Ovary (tissue), 9 donors: ENCODE measurements around the gene APBA2. TPM values are rescaled to one million over a fixed set of nuclear protein-coding genes. Genes with fewer than 3 reads are reported as not detected.

ENCODE experiments used
- DNase-seq, 5 donors: peaks; one replicate each; pipeline ENCODE4 v3.0.0-alpha.2; 2019 to 2020
- H3K27ac ChIP-seq, 2 donors: fragments of 200-600 bp; one replicate each; pipeline versions ENCODE4 v1.5.1 to v1.8.0; 2019 to 2022
- H3K27me3 ChIP-seq: fragments of 200-600 bp; one replicate; pipeline ENCODE4 v1.8.0; 2022
- H3K36me3 ChIP-seq: fragments of 200-600 bp; sonication (generic); one replicate; pipeline ENCODE4 v1.5.1; 2019
- H3K4me1 ChIP-seq: one replicate; pipeline ENCODE4 v1.8.1; 2013; ENCODE audit warnings: mild to moderate bottlenecking, moderate library complexity; ENCODE audit not compliant: insufficient read depth
- H3K4me3 ChIP-seq: fragments of 200-600 bp; sonication (generic); one replicate; pipeline ENCODE4 v1.5.1; 2017
- H3K9me3 ChIP-seq, 2 donors: fragments of 200-600 bp in 1 of 2; sonication (generic) in 1 of 2; one replicate each; pipeline versions ENCODE4 v1.5.1 to v1.8.1; 2013 to 2019; ENCODE audit warnings: mild to moderate bottlenecking in 1 of 2, moderate library complexity in 1 of 2
- CTCF ChIP-seq, 3 donors: fragments of 450-650 bp in 2 of 3; fragments of 200-600 bp in 1 of 3; IDR thresholded peaks; one replicate each; pipeline versions ENCODE4 v1.5.1 to v1.8.0; 2016 to 2022; ENCODE audit warnings: antibody characterized with exemption in 3 of 3, mild to moderate bottlenecking in 1 of 3
- EP300 ChIP-seq: sonication (generic); formaldehyde crosslinking; IDR thresholded peaks from one replicate; pipeline ENCODE4 v1.6.1; 2017; ENCODE audit warnings: antibody characterized with exemption
- POLR2A ChIP-seq: fragments of 450-650 bp; IDR thresholded peaks from one replicate; pipeline ENCODE4 v1.6.1; 2017; ENCODE audit warnings: antibody characterized with exemption, mild to moderate bottlenecking, moderate library complexity
- WGBS, 3 donors: extraction: QIAGEN DNeasy Blood & Tissue Kit in 1 of 3; methylation state at CpG; one replicate each; pipeline versions ENCODE4 v1.1.5 to v1.1.7; 2013 to 2017; 5-methylcytosine and 5-hydroxymethylcytosine counted together
- intact Hi-C, 4 donors: fragments of 100-400 bp; cut with DNase I; formaldehyde crosslinking; loops; one replicate each; pipeline versions ENCODE4 v1.11.0 to v1.15.1; 2022 to 2023
- polyA plus RNA-seq, 2 donors: library from polyadenylated mRNA; stranded (reverse); fragments of 200-250 nt in 1 of 2; fragments of 350-450 nt in 1 of 2; fragmentation: Illumina TruSeq in 1 of 2; extraction: RNeasy Lipid Tissue Mini Kit (QIAGEN cat#74804) in 1 of 2; gene quantifications; one replicate each; pipeline ENCODE4 v1.2.3, GENCODE V29; 2013 to 2014
- total RNA-seq, 7 donors: library from RNA; depleted of rRNA in 2 of 7; stranded (reverse); fragments of >200 nt in 2 of 7; fragmentation: NEBNext Ultra II Directional in 3 of 7; extraction: Animal tissue kit (Norgen Biotek cat#: 25700) in 3 of 7; gene quantifications; one replicate each; pipeline versions ENCODE4 v1.1.0 to v1.2.4, GENCODE V29; 2016 to 2023
- donor health status: DM: no; HTN: no; CAD: no; lungs with moderate emphysema.
- donor health status: DM: no; HTN: no; CAD: no.
- donor health status: Bipolar disorder and iron deficiency.
- donor health status: DM: yes; HTN: yes; CAD: no.
- donor health status: DM: no; HTN: no; CAD: no.
- donor health status: DM: yes; HTN: yes; CAD: no.

APBA2 gene
- total and polyA plus RNA-seq, 9 donors, result 0.53 to 3.1 (median 1.4) TPM

GRCh38 chr15:29055876-29056275, 170.1 kb downstream of the APBA2 start:
- Histone ChIP-seq H3K4me1 (no peaks in the 10 kb centered on the region), H3K36me3 (no peaks in the 10 kb centered on the region), H3K27ac (no peak overlapping the region), H3K27me3 (no peaks in the 10 kb centered on the region), H3K9me3 (no peaks in the 10 kb centered on the region), H3K4me3 (no peak overlapping the region)
- 70 to 79% (median 78%) methylated on average over 7 of the region's 7 CpGs for WGBS, 3 donors
- intact Hi-C loops, result no loop called here
- no peak for DNase-seq
- no peak for TF ChIP-seq CTCF (IDR thresholded peaks at IDR 0.05)

- no peak for DNase-seq
- WGBS, 3 donors, result 71 to 82% (median 76%) methylated on average over 4 of the region's 4 CpGs
- Histone ChIP-seq H3K36me3 (no peaks in the 10 kb centered on the region), H3K4me3 (no peak overlapping the region), H3K27me3 (no peaks in the 10 kb centered on the region), H3K9me3 (no peaks in the 10 kb centered on the region), H3K4me1 (no peaks in the 10 kb centered on the region), H3K27ac (no peak overlapping the region)
- TF ChIP-seq CTCF (IDR thresholded peaks at IDR 0.05) (no peak), EP300 (no peak), POLR2A (no peak)
- intact Hi-C loops, result no loop called here
These were observed 171.2 kb downstream of the APBA2 start for GRCh38 chr15:29056839-29057450.

- DNase-seq, result no peak
- no peaks in the 10 kb centered on the region for H3K9me3 ChIP-seq
- no peaks in the 10 kb centered on the region for H3K36me3 ChIP-seq
- 88 to 89% (median 88%) methylated on average over 8 of the region's 8 CpGs for WGBS, 3 donors
- TF ChIP-seq EP300 (no peak), POLR2A (no peak), CTCF (IDR thresholded peaks at IDR 0.05) (no peak)
- H3K4me3 ChIP-seq, result no peak overlapping the region
- no peaks in the 10 kb centered on the region for H3K27me3 ChIP-seq
- no peaks in the 10 kb centered on the region for H3K4me1 ChIP-seq
- no peak overlapping the region for H3K27ac ChIP-seq
- intact Hi-C loops, result no loop called here
These were observed 172.1 kb downstream of the APBA2 start for GRCh38 chr15:29057856-29058255.

GRCh38 chr15:29058903-29059539, 173.2 kb downstream of the APBA2 start:
- no peaks in the 10 kb centered on the region for H3K9me3 ChIP-seq
- no peaks in the 10 kb centered on the region for H3K4me1 ChIP-seq
- no peak overlapping the region for H3K4me3 ChIP-seq
- H3K27ac ChIP-seq, result no peak overlapping the region
- DNase-seq, result no peak
- no peaks in the 10 kb centered on the region for H3K36me3 ChIP-seq
- 91 to 92% (median 91%) methylated on average over 6 of the region's 6 CpGs for WGBS, 3 donors
- TF ChIP-seq EP300, result no peak
- TF ChIP-seq POLR2A, result no peak
- no peak for TF ChIP-seq CTCF (IDR thresholded peaks at IDR 0.05)
- H3K27me3 ChIP-seq, result no peaks in the 10 kb centered on the region
- intact Hi-C loops, result no loop called here
